A673 (cell line): ENCODE data around the gene PIGP. TPM values are rescaled to one million over a fixed set of nuclear protein-coding genes. Genes with fewer than 3 reads are reported as not detected.

ENCODE experiments used
- BruUV-seq: library from RNA; stranded (reverse); fragments of 400-500 nt; replicated peaks from 2 replicates; lab custom pipeline; 2021; lab: Mats Ljungman, UMichigan
- CTCF ChIA-PET: fragments of 300-600 bp; sonication (Branson Sonifier 250); formaldehyde crosslinking; loops from one replicate; lab custom pipeline; 2022; ENCODE audit warnings: antibody characterized with exemption; lab: Charles Lee
- POLR2A ChIA-PET: fragments of 300-600 bp; sonication (Branson Sonifier 250); formaldehyde crosslinking; loops from one replicate; lab custom pipeline; 2022; ENCODE audit warnings: antibody characterized with exemption; ENCODE audit not compliant: low non-redundant PET; lab: Charles Lee
- DNase-seq: peaks from one replicate; pipeline ENCODE4 v3.0.0-alpha.2; 2015; ENCODE audit warnings: low spot score
- H3K27ac ChIP-seq: fragments of 200-600 bp; sonication (generic); 2 replicates; pipeline ENCODE4 v1.5.1; 2016; ENCODE audit warnings: mixed run types, low read depth, mild to moderate bottlenecking, mixed read lengths, antibody characterized with exemption, low read length; ENCODE audit not compliant: poor library complexity, severe bottlenecking
- H3K27me3 ChIP-seq: fragments of 200-600 bp; sonication (generic); replicated peaks from 2 replicates; pipeline ENCODE4 v1.6.1; 2017; ENCODE audit warnings: mixed run types, low read depth, mild to moderate bottlenecking, mixed read lengths, antibody characterized with exemption, low read length; ENCODE audit not compliant: insufficient read depth, poor library complexity
- H3K36me3 ChIP-seq: fragments of 200-600 bp; sonication (generic); 2 replicates; pipeline ENCODE4 v1.6.1; 2016; ENCODE audit warnings: mixed run types, mild to moderate bottlenecking, mixed read lengths, antibody characterized with exemption, low read length; ENCODE audit not compliant: insufficient read depth, poor library complexity, severe bottlenecking
- H3K4me1 ChIP-seq: fragments of 200-600 bp; sonication (generic); 2 replicates; pipeline ENCODE4 v1.6.1; 2017; ENCODE audit warnings: mixed run types, mild to moderate bottlenecking, mixed read lengths, antibody characterized with exemption, low read length; ENCODE audit not compliant: insufficient read depth, poor library complexity, severe bottlenecking
- H3K4me3 ChIP-seq: fragments of 200-600 bp; sonication (generic); 2 replicates; pipeline ENCODE4 v1.5.1; 2016; ENCODE audit warnings: low read depth, mixed run types, mild to moderate bottlenecking, mixed read lengths, low read length; ENCODE audit not compliant: poor library complexity, severe bottlenecking
- H3K9me3 ChIP-seq: fragments of 200-600 bp; sonication (generic); 2 replicates; pipeline ENCODE4 v1.6.1; 2016; ENCODE audit warnings: mixed run types, low read depth, mild to moderate bottlenecking, mixed read lengths, antibody characterized with exemption, low read length; ENCODE audit not compliant: poor library complexity, severe bottlenecking
- CTCF ChIP-seq: fragments of 300-800, 200-600 bp; sonication (generic); conservative IDR thresholded peaks from 2 replicates; pipeline ENCODE4 v1.5.1; 2017; ENCODE audit warnings: low read depth, mild to moderate bottlenecking, antibody characterized with exemption, low read length, moderate library complexity, mixed read lengths
- EZH2 ChIP-seq: fragments of 200-600 bp; sonication (generic); IDR thresholded peaks from 2 replicates; pipeline ENCODE4 v1.6.1; 2017; ENCODE audit warnings: borderline replicate concordance, low read depth, mild to moderate bottlenecking, mixed read lengths, antibody characterized with exemption, low read length; ENCODE audit not compliant: poor library complexity, severe bottlenecking
- intact Hi-C: fragments of 100-400 bp; cut with micrococcal nuclease; formaldehyde crosslinking; loops from one replicate; pipeline ENCODE4 v1.10.0; 2022; ENCODE audit not compliant: unreplicated experiment
- total RNA-seq: library from RNA; stranded (reverse); gene quantifications from 2 replicates; pipeline ENCODE4 v1.2.3, GENCODE V29; 2021

Gene PIGP
- total RNA-seq, 1 experiment from 2014 or later, result 30.7 TPM

GRCh38 chr21:37087188-37087587 lies 14.3 kb upstream of the PIGP start:
- CTCF ChIA-PET, result interaction anchor here (0.8 to 3.0 kb wide), 3 partner anchors 14 to 110 kb away, joined by 3 to 12 read pairs (median 7); no protein-coding TSS in a partner anchor
- Histone ChIP-seq H3K36me3 (no peaks in the 10 kb centered on the region), H3K27me3 (no peaks in the 10 kb centered on the region), H3K4me1 (peaks cover 15% of the 10 kb centered on the region), H3K27ac (peak overlapping the region; percentile 28), H3K4me3 (no peak overlapping the region), H3K9me3 (no peaks in the 10 kb centered on the region)
- no TSS peak for BruUV-seq
- POLR2A ChIA-PET, result no interaction called here
- TF ChIP-seq EZH2 (no peak), CTCF (peak; percentile 79)
- peak; percentile 83 for DNase-seq
- intact Hi-C loops, result loop anchor here (5.0 kb wide), 1 partner anchor 110 kb away; no protein-coding TSS in a partner anchor

- no peak overlapping the region for H3K27ac ChIP-seq
- no peak for DNase-seq
- no TSS peak for BruUV-seq
- TF ChIP-seq EZH2, result no peak
- TF ChIP-seq CTCF, result no peak
- intact Hi-C loops, result loop anchor here (5.0 kb wide), 1 partner anchor 108 kb away; no protein-coding TSS in a partner anchor
- H3K9me3 ChIP-seq, result no peaks in the 10 kb centered on the region
- peaks cover 17% of the 10 kb centered on the region for H3K4me1 ChIP-seq
- no peaks in the 10 kb centered on the region for H3K36me3 ChIP-seq
- POLR2A ChIA-PET, result no interaction called here
- no peak overlapping the region for H3K4me3 ChIP-seq
- CTCF ChIA-PET, result interaction anchor here (2.3 to 3.0 kb wide), 2 partner anchors 76 to 109 kb away, joined by 7 to 12 read pairs; no protein-coding TSS in a partner anchor
- H3K27me3 ChIP-seq, result no peaks in the 10 kb centered on the region
Observed at GRCh38 chr21:37085726-37086125, 12.9 kb upstream of the PIGP start.

GRCh38 chr21:37082856-37083528 lies 10.1 kb upstream of the PIGP start:
- Histone ChIP-seq H3K4me1 (peaks cover 17% of the 10 kb centered on the region), H3K4me3 (no peak overlapping the region), H3K27me3 (no peaks in the 10 kb centered on the region), H3K36me3 (no peaks in the 10 kb centered on the region), H3K27ac (no peak overlapping the region), H3K9me3 (peaks cover 3% of the 10 kb centered on the region)
- POLR2A ChIA-PET, result no interaction called here
- intact Hi-C loops, result no loop called here
- CTCF ChIA-PET, result interaction anchor here (1.4 kb wide), 1 partner anchor 106 kb away, joined by 4 read pairs; no protein-coding TSS in a partner anchor
- DNase-seq, result no peak
- TF ChIP-seq CTCF (no peak), EZH2 (no peak)
- TSS peak; percentile 1 for BruUV-seq
